Measurements from ENCODE around the gene GPR3.

GPR3 gene

DNA sequence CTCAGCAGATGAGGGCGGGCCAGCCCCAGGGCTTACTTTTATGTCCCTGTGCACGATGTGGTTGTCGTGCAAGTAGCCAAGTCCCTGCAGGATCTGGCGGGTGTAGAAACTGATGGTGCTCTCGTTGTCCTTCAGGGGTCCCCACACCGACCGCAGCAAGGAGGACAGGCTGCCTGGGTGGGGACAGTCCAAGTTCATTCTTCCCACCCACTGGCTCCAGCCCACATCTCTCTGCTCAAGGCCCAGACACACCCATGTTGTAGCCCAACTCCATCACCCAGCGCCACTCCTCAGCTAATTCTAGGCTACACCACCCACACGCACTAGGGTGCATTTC is 32.6 kb upstream of the GPR3 start:
- no peak for DNase-seq

DNA sequence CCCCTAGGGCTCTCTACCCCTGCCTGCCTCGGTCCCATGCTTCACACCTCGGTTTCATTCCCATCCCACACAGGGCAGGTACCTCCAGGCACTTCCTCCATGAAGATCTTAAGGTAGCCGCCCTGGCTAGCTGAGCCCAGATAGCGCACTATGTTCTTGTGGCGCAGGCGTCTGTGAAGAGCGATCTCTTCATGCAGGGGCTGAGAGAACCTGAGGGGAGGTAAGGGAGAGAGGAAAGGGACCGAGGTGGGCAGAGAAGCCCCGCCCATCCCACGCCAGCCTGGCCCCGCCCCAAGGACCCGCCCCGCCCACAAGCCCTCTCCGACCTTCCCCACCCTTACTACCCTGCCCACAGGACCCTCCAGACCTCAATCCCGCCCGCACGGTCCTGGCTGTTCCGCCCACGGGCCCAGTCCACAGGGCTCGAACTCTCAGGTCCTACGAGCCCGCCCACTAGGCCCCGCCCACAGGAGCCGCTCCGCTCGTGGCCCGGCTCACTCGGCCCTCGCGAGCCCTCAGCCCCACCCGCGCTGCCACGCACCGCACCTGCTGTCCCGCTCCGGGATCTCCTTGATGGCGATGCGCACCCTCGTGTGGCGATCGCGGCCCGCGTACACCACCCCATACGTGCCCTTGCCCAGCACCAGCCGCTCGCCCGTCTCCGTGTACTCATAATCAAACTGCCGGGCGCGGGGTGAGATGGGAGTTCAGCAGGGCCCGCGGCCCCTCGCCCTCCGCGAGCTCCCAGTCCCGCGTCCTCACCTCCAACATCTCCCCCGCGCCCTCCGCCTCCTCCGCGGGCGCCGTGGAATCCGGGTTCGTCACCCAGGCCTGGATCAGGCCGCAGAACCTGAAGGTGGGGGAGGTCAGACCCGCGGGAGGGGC is 32.0 kb upstream of the GPR3 start:
- peak in 1 of 2 donors; percentile 11 for DNase-seq

DNA sequence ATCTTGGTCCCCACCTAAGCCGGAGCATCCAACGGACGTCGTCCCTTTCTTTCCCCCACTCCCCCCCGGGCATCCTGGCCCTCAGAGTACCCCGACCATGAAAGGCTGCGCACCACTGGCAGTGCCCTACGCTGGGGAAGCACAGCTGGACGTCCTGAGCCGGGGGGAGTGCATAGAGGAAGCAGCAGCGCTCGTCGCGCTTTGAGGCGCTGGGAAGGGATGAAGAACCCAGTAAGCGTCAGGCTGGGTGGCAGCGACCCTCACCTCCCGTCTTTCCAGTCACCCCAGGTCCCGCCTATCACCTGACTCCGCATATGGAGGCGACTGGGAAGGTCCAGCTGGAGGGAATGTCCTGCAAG is 31.4 kb upstream of the GPR3 start:
- no peak for DNase-seq

DNA sequence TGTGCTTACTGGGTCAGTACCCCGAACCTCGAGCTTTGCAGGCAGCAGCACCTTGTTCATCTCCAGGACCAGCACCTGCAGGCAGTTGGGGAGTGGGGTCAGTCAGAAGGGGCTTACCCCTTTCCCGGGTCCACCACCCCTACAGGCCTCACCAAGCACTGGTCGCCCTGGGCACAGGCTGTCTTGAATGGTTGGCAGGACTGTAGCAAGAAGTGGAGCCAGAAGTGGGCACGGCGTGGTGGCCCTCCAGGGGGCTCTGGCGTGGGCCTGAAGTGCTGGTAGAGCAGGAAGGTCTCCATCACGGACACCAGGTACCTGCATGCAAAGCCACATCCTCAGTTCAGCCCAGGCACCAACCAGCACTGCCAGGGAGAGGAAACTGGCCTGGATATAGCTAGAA is 30.9 kb upstream of the GPR3 start:
- DNase-seq, result no peak

DNA sequence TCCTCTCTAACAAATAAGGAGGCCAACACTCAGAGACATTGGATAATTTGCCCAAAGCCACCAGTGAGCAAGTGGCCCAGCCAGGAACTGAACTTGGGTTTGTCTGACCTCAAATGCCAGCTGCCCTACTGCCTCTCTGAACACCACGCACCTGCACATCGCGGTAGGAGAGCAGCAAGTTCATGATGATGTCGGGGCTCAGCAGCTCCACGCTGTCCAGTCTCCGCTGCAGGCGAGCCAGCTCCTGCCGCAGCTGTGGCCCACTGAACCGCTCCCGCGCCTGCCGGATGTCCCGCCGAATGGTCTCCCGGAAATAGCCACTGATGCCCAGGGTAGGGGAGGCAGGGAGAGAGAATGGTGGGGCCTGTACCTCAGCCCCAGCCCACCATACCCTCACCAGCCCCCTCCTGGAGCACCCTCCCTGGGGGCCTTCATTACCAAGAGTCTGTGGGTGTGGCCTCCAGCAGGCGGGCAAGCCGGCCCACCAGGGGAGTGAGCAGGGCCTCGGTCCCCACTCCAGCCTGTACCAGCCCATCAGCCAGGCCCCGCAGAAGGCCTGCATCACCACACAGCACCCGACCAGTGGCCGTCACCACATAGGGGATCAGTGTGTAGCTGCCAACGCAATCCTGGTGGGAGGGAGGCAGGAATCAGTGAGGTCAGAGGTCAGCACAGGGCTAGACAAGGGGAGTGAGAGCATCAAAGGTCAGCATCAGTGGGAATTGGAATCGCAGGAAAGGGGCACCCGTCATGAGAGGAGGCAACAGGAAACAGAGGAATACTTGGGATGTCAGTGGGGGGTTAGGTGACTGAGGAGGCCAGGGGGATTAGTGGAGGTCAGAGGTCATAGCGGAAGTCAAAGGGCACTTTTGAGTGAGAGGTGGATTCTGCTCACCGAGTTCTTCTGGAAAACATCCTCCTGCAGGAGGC is 28.4 kb upstream of the GPR3 start:
- no peak for DNase-seq

DNA sequence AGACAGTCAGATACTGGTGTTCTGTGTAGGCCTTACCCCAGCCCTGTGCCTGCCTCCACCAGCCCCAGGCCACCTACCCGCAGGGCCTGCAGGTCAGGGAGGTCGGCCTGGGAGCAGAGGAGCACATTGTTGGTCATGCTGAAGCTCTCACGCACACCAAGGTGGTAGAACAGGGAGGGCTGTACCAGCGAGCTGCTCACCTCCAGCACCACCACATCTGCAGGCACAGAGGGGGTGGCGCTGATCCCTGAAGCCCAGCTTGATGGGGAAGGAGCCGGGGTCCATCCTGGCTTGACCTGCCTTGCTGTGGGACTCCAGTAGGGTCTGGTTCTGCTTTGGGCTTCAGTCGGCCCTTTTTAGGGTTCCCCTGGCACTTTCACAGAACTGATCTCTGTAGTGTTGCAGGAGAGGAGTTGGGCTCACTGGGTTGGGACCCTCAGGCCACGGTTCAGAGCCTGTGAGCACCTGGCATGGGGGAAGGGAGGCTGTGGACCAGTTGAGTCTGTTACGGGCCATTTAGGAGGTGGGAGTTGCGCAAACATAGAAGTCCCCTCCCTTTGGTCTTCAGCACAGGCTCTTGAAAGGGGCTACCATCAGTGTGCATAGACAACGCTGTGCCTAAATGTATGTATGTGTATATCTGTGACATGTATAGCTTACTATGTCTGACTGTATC is 27.6 kb upstream of the GPR3 start:
- no peak for DNase-seq

DNA sequence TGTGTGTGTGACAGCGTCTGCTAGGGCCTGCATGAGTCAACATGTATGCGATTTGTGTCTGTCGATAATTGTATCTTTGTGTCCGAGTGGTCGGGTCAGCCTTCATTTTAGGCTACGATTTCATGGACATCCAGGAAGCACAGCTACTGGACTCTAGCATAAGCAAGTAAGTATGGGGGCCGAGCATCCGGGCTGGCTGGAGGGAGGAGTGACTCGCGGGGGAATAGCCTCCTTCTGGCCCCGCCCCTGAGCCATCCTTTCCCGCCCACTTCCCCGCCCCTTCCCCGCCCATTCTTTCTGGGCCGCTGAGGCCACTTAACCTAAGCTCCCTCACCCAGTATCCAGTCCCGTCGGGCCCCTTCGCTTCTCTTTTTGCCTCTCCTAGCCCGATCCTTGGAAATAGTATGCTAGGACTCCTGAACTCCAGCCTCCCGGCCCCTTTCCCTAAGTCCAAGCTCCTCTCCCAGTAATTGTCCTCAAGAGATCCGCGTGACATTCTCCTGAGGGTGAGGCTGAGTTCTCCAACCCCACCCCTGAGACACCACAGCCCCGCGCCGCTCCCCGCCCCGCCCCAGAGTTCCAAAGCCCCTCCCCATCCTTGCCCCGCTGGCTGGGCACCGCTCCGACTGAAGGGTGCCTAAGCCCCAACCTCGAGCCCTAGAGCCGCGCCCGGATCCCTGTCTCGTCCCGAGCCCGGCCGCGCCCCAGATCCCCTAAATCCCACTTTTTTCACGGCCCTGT is 26.9 kb upstream of the GPR3 start:
- peak; percentile 62 to 85 for DNase-seq

DNA sequence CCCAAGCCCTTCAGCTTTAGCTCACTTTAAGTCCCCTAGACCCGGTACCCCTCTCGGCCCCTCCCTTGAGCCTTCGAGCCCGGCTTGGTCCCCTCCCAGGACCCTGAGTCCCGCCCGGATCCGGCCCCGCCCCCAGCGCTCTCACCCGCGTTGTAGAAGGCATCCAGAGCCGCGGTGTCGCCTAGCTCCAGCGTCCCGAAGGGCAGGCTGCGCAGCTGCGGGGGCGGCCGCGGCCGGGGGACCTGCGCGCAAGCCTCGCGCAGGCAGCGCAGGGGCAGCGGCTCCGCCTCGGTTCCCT is 26.4 kb upstream of the GPR3 start:
- peak in 1 of 2 donors; percentile 79 for DNase-seq

DNA sequence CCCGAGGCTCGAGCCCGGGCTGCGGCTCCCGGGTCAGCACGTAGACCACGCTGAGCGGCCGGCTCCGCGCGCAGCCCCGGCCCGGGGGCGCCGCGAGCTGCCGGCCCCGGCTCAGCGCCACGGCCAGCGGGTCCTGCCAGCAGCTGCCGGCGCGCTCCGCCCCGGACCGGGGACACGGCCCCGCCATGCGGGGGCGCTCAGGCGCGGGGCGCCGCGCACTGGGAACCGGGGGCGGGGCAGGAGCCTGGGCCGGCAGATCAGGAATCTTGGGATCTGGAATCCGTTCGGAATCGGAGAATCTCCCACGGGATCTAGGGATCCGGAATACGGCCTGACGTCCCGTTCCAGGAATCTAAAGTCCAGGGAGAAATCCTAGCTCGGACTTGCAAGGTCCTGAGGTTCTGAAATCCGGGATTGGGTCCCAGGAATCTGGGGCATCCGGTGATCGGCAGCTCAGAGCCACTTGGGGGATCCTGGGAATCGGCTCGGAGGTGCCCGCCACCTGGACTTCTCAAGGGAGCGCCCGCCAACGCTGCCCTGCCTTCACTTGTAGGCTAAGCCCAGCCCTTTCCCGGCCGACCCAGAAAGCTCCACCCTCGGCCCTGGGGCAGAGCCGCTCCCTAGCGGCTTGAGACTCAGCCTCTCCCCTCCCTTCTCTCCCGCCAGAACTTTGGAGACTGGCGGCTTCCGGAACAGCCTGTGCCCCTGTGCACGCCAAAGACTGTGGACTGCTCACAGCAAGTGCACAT is 25.8 kb upstream of the GPR3 start, which contains the start of gene MAP3K6:
Gene MAP3K6, minus strand, starts transcription at position 551 of the 749 bp plus-strand sequence. Its CDS starts 364 bp downstream, at position 187.
- DNase-seq, result peak; percentile 17 to 58

DNA sequence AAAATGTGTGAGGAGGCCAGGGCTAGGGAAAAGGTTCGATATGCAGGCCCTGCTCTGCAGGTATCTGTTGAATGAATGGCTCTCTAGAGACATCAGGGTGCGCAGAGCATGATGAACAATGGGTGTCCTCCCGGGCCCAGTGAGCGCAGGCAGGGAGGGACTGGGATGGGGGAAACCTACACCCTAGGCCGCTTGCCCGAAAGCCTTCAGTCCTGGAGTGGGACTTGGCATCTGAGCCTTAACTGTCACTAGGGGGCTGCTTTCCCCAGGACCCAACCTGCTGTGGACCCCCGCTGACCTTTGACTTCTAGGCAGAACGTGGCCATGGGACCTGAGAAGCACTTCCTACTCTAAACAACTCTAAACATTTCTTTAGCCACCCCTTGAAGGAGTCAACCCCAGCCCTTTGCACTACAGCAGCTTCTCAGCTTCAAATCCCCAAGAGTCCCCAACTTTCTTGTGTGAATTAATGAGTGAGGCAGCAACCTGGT is 25.2 kb upstream of the GPR3 start:
- DNase-seq, result no peak

DNA sequence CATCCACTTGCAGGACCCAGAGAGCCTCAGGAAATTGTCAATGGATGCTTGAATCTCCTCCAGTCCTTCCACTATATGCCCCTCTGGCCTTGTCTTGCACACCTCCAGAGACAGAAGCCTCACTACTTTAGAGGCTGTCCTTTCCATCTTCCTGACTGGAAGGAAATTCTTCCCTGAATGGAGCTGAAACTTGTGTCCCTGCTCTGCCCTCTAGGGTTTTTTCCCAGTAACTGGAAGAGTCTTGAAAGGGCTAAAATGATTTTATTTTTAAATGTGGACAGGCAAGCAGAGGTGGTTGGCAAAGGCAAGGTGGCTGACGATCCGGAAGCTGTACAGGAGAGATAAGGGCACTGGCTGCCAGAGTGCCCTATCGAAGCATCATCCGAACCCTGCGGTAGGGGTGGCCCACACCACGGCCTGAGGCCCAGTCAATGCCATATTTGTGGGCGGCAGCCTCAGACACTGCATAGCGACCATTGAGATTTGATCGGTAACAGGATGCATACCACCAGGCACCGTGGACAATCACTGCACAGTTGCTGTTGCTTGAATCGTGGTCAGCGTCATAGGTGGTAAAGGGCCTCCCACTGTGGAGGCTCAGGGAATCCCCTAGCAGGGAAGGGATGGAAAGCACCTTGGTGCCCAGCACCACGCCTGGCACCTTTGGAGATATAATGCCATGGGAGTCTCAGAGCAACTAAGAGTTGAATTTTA is 23.4 kb upstream of the GPR3 start:
- no peak for DNase-seq

DNA sequence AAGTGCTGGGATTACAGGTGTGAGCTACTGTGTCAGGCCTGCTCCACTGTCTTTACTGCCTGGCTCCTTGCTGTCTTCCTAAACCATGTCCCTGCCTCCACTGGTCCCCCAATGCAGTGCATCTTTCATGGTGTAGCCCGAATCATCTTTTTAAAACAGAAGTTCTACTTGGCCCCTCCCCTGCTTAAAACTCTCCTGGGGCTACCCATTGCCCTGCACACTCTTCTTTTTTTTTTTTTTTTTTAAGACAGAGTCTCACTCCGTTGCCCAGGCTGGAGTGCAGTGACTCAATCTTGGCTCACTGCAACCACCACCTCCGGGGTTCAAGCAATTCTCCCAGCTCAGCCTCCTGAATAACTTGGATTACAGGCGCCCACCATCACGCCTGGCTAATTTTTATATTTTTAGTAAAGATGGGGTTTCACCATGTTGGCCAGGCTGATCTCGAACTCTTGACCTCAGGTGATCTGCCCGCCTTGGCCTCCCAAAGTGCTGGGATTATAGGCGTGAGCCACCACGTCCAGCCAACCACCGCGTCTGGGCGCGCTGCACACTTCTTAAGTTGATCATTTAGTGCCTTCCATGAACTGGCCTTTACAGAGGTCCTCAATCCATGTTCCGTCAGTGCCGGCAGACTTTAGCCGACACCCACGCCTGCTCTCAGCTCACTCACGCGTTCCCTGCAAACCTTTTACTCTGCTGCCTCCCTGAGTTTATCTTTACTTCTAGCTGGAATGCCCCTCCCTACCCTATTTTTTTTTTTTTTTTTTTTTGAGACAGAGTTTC is 20.2 kb upstream of the GPR3 start:
- DNase-seq, result no peak

DNA sequence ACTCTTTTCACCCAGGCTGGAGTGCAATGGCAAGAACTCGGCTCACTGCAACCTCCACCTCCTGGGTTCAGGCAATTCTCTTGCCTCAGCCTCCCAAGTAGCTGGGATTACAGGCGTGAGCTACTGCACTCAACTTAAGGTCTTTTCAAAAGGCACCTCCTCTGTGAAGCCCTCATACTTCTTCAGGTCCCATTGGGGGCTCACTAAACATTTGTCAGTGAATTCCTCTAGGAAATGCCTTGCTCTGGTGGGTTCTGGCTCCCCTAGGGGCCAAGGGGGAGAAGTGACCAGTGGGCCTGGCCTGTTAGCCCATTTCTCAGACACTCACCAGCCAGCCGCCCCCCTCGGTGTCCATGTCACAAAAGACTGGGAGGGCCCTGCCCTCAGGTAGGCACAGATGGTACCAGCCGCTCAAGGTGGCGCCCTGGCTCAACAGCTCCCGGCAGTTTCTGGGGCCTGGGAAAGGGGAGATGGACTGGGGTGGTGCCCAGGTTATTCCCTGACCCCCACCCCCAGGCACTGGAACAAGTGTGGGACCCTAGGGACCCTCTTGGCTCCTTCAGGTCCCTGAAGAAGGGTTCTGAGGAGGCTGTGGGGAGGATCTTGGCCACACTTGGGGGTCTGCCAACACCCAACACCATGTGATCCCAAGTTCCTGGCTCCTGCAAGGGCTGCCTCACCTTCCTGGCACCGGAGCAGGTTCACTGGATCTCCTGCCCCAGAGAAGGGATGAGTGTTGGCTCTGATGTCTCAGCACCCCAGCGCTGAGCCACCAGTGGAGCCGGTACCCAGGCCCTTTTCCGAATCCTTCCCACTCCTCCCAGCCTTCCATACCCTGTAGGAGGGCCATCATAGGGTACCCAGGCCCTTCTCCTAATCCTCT is 19.4 kb upstream of the GPR3 start:
- no peak for DNase-seq

DNA sequence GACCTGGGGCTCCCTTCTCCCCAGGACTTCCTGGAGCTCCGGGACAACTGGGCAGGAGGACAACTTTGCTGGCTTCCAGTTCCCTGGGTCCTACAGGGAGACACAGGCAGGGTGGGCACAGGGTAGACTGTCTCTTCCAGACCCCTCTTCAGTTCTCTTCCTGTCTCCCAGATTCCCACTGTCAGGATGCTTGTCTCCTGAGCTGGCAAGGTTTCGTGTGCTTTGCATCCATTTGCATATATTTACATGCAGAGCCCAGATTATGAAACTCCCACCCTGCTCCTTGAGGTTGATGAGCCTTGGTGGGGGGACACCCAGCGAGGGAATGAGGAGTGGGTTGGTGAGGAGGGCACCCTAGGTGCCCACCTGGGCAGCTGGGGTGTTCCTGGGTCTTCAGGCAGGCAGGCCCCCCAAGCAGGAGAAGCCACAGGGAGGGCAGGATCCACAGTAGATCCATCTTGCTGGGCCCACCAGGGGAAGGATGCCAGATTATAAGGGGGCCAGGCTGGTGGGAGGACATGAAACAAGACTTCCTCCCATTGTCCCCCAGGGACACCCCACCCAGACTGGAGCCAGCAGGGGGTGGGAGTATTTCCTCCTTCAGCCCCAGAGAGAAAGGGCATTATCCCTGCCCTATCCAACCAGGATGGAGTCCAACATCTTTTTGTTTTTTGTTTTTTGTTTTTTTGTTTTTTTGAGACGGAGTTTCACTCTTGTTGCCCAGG is 17.9 kb upstream of the GPR3 start, which contains the start of gene FCN3:
Gene FCN3, minus strand, starts transcription at position 463 of the 725 bp plus-strand sequence. Its CDS starts 6 bp downstream, at position 457.
- DNase-seq, result no peak

DNA sequence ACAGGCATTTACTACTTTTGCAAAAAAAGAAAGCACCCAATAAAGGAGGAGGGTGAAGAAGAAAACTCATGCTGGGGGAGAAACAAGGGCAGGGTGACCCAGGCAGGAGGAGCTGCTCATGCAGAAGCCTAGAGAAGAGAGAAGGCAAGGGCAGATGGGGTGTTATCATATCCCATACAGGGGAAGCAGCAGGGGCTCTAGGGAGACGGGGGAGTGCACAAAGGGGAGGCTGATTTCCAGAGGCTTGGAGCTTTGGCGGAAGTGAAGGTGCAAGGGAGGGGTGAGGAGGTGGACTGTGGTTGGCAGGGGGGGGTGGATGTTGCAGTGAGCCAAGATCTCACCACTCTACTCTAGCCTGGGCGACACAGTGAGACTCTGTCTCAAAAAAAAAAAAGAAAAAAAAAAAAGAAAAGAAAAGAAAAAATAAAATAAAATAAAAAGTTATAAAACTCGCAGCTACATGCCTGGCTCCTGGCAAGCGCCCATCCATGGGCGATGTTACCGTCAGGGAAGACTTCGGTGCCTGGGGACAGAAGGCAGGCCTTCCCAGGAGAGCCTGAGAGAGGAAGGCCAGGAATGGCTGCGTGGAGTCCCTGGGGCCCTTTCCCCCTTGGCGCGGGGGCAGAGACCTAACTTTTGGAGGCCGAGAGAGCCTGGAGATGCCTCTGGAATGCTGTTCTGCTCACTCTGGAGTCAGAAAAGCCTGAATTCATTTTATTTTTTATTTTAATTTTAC is 14.5 kb upstream of the GPR3 start:
- no peak for DNase-seq

DNA sequence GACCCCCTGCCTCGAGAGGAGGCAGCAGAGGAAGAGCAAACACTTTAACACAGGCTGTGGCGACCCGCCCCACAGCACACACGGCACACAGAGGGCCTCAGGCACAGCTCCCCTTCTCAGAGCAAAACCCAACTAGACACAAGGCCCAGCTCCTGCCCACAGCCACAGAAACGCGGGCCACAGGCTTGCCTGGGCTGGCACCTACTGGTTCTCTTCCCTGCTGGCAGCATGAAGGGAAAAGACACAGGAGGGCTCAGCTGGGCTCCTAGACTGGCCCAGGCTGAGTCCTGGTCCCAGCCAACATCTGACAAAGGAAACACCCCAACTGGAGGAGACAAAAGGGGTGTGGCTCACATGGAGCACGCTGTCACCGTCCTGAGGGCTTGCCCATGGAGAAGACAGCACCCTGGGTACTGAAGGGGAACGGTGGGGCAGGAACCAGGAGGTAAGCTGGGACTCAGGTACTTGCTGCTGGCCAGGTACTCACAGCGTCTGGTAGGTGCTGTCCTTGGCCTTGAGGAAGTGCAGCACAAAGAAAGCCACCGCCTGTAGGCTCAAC is 12.8 kb upstream of the GPR3 start:
- DNase-seq, result no peak

DNA sequence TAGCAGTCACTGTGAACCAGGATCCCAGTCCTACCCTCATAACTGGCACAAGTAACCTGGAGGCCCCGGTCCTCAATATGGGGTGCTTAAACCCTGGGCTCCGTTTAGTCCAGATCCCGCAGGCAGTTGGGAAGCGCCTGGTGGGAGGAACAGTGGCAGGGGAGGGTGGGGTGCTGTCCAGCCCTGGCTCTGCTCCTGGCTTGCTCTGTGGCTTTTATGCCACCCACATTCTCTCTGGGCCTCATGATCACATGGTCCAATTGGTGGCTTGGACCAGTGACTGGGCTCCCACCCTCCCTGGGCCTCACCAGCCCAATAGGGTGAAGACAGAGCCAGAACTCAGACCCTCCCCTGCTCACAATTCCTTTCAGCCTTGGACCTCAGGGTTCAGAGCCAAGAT is 12.2 kb upstream of the GPR3 start:
- DNase-seq, result no peak
